ENCODE results near the gene NRAP.

Gene NRAP

DNA sequence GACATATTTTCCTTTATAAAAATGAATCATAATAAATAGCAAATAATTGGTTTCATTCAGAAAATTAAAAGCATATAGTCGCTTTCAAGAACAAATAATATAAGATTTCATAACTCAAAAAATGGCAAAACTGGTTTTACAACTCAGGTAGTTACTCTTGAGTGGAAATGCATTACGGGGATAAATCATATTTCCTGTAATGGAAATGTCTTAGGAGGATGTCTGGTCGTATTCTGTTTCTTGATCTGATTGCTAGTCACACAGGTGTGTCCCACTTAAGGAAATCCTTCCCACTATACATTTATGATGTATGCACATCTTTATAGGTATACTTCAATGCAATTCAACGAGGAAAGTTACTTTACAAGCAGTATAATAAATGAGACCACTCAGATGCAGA is 20.7 kb downstream of the NRAP start:
- no peak for DNase-seq (ENCODE audit: low read depth in 2 of 2, low spot score in 1 of 2)

DNA sequence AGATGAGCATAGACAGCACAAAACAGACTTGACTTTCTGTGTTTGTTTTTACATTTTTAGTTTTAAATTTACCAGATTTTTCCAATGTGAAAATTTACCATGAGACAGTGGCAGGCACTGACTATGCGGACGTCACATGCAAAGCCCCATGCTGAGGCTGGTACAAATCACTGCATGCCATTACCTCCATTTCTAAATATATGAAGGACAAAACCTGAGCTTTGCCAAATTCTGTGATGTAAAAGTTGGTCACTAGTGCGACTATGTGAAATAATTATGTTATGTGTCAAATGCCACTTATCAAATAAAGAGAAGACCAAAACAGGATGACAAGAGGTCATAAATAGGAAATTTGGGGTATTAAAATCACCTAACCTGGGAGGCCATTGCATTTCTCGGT is 22.1 kb downstream of the NRAP start:
- DNase-seq (ENCODE audit: low read depth in 2 of 2, low spot score in 1 of 2): no peak

DNA sequence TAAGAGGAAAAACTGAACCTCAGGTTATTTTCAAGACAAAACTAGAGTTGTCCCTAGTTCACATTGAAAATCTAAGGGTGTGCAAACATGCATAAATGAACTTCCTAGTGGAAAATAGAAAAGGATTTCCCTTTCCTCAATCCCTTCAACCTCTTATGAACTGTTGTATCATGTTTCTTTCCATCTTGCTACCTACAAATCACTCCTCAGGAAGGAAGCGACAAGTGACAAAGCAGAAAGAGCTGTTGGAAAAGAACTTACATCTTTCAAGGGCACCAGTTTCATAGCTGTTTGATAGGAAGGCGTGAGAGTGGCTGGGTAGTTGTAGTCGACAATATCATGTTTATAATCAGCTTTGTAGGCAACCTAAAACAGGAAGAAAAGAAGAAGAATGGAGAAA is 23.9 kb downstream of the NRAP start:
- DNase-seq (ENCODE audit: low read depth in 2 of 2, low spot score in 1 of 2): no peak

DNA sequence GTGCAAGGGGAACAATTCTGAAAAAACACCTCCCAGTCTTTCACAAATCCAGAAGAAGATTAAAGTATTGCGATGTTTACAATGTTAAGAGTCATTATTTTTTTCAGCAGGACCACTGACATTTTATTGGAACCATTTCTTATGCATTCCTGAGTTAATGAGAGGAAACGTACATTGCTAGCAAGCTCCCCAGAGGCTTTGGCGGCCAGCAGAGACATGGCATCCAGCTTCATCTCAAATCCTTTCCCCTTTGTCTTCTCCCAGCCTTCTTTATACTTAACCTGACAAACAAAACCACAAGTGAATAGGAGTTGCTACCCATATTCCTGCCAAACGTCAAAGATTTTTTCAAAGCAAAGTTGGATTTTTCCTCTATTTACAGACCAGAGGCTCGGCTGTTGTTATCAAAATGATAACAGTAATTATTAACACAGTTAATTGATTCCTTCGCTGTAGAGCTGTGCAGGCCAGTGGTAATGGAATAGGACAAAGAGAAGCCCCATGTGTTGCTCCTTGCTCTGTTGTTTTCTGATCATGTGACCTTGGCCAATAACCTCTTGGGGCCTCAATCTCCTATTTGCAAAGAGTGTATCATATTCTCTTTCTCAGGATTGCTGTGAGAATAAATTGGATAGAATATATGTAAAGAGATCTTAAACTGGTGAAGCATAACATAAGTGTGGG is 32.0 kb downstream of the NRAP start:
- no peak for DNase-seq (ENCODE audit: low read depth in 2 of 2, low spot score in 1 of 2)

DNA sequence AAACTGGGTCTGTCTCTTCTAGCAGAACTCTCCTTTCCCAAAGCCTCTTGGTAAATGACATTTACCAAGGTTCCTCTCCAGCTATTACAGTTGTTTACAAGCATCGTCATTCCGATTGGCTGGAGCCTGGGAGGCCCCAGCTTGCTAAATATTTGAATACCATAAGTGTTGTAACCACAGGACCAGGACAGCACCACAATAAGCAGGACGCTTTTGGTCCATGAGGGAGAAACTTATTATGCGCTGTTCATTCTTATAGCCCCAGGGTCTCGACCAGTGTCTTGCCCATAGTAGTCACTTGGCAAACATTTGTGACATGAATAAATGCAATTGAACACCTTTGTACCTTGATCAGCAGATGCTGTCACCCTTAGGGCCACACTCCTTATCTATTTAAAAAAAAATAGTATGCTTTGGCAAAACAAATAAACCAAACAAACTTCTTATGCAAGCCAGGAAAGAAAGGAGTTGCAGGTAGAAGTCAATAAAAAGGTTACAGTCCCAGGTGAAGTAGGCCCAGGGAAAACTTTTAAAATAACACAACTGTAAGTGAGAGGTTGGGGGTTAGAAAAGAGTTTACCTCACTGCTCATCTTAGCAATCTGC is 32.8 kb downstream of the NRAP start:
- DNase-seq (ENCODE audit: low read depth in 2 of 2, low spot score in 1 of 2): no peak

DNA sequence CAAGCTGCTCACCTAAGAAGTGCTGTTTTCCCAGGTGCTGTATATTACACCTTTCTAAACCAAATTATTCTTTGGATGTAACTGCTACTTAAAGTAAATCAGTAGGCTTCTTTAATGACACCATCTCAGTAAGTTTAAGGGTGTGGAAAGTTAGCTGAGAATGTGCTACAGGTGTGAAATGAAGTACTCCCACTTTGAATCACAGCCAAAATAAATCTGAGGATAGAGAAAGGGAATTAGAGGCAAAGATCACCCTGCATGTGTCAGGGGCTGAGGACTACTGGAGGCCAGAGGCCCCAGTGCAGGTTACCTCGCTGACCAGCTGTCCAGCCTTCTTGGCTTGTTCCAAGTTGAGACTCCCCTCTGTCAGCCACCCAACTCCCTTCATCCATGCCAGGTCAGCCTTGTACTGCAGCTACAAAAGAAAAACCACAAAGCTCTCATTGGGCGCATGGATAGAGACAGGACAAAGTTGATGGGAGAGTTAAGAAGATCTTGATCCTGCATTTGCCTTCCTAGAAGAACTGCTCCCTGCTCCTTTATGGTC is 35.2 kb downstream of the NRAP start:
- no peak for DNase-seq (ENCODE audit: low read depth in 2 of 2, low spot score in 1 of 2)

DNA sequence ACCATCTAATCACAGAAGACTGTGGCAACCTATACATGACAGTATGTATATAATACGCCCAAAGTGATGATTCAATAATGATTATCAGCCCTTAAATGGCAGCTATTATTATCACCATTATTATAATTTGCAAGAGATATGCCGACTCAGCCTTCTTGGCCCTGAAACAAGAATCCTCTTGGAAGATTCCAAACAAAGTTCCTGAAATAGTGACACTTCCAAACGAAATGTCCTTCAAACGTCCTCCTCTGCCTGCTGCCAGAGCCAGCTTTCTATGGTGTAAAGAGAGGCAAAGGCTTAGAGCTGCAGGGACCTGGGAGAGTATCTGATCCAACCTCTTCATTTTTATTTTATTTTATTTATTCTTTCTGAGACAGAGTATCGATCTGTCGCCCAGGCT is 36.0 kb downstream of the NRAP start:
- DNase-seq (ENCODE audit: low read depth in 2 of 2, low spot score in 1 of 2): no peak

DNA sequence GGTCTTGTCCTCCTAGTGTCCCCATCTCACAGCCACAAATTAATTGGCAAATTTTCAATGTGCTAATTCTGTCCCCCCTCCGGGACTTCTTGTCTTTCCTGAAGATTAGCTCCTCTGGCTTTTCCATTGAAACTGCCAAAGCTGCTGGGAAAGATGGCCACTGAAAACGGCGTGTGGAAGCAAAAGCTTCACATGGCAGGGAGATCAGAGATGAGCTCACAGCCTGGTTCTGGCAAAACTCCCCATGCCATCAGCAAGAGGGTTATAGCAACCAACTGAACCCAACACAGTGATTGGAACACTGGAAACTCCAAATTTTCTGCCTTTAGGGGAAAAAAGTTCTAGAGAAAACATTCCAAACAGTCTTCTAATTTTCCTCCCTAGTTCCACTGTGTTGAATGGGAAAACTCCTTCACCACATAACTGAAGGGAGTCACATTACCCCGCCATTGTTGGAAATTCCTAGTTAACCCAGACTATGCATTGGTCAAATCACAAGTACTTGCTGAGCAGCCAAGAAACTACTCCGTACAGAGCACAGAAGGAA is 37.0 kb downstream of the NRAP start:
- no peak for DNase-seq (ENCODE audit: low read depth in 2 of 2, low spot score in 1 of 2)

DNA sequence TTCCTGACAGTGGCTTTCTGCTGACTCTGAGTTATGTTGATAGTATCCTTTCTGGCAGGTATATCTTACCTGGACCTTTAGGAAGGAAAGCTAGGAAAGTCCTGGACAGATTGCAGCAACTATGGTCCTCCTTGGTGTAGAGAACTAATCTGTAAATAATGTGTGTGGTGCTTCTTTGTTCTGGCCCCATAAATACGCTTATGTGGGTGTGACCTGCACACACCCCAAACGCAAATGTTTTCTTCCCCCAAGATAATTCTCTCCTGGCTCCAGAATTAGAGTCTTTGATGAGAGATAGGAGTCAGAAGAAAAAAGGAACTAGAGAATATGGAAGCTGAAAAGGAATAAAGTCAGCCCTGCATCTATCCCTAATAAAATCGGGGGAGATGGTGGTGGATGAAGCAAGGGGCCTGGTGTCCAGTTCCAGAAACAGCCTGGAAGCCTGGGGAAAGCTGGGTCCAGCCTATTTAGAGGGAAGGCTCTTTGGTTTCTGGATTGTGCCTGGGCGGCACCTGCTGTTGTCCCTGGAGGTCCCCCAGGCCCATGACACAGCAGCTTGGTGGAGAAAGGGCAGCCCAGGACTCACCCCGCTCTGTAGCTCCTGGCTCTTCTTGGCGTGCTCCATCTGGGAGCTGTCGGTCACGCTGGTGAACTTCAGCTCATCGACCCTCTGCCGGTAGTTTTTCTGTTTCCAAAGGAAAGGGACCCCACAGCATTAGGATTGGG is 38.2 kb downstream of the NRAP start:
- DNase-seq (ENCODE audit: low read depth in 2 of 2, low spot score in 1 of 2): no peak

DNA sequence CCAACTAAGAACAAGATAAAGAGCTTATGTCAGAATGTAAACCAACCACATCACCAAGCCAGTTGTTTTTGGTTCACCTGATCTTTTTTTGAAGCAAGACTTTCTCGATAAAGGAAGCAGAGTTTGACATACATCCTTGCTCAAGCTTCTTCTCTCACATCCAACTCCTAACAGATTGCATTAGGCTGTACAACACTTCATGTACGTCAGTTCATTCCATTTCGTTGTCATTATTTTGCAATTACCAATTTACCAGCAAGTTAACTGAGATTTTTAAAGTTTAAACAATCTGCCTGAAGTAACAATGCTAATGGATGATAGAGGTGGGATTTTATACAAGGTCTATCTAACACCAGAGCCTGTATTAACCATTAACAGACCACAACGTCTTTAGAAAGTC is 41.0 kb downstream of the NRAP start:
- DNase-seq (ENCODE audit: low read depth in 2 of 2, low spot score in 1 of 2): no peak

DNA sequence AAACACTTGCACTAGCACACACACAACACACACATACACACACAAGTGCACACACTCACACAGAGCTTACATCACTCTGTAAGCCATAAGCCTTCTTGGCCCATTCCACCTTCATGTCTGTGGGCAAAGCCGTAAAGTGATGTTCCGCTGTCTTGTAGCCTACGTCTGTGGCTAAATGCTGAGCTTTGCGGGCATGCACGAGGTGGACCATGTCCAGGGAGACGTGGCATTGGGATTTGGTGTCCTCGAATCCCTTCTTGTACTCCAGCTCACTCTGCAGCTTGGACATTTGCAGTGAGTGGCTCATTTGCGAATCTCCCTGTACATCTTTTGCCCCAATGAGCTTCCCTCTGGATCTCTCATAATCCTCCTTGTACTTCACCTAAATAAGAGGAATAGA is 42.0 kb downstream of the NRAP start:
- no peak for DNase-seq (ENCODE audit: low read depth in 2 of 2, low spot score in 1 of 2)

DNA sequence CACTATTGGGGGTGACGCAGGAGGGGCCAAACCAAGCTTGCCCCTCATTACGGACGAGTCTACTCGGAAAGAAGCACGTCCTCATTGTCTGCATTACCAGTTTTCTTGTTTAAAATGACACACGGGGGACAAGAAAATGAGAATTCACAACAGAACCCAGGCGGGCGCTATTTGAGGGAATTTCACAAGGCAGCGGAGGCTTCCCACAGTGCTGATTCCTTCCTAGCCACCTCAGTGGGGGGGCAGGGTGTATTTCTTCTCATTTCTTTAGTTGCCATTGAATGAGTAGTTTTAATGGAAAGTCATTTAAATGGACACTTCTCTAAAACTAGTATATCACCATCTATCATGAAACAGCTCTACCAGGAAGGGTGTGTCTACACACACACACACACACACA is 42.9 kb downstream of the NRAP start:
- DNase-seq (ENCODE audit: low read depth in 2 of 2, low spot score in 1 of 2): no peak

DNA sequence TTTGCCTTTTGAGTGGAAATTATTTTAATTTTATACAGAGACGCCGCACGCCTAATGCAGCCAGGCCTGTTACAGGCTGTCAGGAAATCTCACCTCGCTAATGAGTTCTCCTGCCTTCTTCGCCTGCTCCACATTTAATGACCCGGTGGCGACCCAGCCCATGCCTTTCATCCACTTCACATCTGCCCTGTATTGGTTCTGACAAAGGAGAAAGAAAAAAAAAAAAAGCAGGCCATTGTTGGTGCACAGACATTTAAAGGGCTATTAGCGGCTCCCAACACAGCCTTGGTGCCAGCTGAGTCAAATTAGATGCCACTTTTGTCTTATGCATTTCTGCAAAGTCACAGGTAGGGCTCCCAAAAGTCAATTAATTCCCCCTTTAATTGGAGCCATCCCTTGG is 43.3 kb downstream of the NRAP start:
- DNase-seq (ENCODE audit: low read depth in 2 of 2, low spot score in 1 of 2): no peak

DNA sequence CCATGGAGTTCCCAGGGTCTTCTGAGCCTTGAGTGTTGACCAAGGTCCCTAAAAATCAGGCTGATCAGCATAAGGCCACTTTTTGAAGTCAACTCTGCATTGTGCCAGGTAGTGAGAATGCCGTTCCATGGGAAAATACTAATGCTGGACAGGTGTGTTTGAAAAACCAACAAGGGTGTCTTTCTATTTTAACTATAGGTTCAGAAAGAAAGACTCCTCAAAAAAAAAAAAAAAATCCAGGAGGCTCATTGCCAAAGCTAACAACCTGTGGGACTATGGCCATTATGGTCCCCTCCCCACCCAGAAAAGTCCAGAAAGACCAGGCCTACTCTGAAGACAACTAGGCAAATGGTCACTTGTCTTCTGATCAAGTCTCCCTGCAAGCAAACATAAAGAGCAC is 44.4 kb downstream of the NRAP start:
- DNase-seq (ENCODE audit: low read depth in 2 of 2, low spot score in 1 of 2): no peak

DNA sequence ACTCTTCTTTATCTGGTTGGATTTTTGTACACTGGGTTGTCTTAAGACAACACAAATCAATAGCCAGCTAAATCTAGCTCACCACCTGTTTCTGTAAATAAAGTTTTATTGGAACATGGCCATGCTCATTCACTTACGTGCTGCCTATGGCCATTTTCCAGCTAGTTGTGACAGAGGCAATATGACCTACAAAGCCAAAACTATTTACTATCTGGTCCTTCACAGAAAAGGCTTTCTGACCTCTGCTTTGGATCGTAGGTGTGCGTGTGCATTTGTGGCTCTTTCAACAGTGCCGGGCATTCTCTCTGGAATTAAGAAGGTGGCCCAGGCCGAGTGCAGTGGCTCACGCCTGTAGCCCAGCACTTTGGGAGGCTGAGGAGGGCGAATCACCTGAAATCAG is 45.5 kb downstream of the NRAP start:
- DNase-seq (ENCODE audit: low read depth in 2 of 2, low spot score in 1 of 2): no peak

DNA sequence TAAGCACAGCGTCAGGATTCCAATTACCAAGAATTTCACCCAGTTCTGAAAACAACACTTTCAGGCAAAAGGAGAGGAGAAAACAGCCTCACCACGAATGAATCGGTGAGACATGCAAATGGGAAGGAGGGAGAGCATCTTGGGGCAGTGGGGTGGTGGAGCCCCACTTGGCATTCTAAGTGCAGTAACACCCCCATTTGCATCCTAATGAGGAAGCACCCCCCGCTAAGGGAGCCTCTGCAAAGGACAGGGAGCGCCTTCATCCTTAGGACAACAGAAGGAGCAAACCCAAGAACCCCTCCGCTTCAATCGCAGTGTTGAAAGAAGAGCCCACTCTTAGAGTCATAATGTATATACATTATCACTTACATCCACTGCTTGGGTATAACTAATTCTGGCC is 46.8 kb downstream of the NRAP start:
- no peak for DNase-seq (ENCODE audit: low read depth in 2 of 2, low spot score in 1 of 2)

DNA sequence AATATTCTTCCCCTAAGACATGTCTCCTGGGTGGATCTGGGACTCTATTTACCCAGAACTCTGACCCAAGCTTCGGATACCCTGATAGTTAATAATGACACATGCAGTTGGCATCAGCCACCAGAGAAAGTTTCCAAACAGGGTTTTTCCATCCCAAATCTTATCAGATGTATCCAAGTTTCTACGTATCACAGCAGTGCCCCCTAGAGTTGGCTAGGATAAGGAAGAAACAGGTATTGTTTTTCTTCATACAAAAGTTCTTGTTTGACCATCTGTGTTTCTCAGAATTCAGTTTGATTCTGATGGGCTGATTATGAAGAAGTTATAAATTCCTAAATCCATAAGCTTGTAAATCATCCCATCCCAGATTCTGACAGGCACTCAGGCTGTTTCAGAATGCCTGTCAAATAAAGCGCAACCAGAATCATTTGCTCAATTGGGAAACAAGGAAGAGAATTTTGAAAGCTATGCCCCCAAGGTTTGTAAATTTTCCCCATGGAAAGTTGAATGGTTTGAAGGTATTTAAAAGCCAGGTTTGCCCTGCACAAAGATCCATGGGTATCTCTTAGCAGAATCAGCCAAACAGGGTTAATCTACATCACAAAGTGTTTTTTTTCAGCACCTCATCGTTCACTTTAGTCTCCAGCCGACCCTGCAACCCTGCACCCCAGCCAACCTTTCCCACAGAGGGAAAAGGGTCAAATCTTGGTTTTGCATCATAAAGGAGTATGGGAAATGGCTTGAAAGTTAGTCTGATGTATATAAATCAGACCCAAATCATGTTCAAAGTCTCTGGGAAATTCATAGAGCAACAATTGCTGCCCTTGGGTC is 47.4 kb downstream of the NRAP start:
- no peak for DNase-seq (ENCODE audit: low read depth in 2 of 2, low spot score in 1 of 2)

DNA sequence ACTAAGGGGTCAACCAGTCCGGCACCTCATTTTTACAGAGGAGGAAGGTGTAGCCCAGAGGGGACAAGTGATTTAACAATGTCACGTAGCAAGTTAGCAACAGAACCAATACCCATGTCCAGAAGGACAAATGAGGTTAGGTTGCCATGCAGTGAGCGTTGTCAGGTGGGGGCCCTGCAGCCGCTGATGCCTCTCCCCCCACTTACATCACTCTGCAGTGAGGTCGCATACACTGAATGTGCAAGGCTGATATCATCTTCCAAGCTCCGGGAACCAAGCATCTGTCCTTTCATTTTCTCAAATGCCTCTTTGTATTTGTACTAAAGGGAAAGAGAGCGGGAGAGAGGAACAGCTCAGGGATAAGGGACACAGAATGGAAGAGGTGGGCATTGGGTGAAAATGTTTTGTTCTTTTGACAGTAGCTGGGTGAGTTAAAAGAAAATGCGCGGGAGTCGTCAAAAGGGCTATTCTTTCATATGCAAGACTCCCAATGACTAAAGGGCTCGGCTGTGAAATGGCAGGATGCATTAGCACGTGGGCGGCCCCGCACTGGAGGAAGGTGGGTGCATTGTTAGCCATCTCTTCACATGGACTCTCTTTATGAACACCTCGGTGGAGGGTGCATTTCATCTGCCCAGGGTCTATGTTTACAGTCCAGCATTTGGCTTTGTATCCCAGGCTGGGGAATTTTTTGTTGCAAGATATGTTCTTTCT is 49.7 kb downstream of the NRAP start:
- no peak for DNase-seq (ENCODE audit: low read depth in 2 of 2, low spot score in 1 of 2)

DNA sequence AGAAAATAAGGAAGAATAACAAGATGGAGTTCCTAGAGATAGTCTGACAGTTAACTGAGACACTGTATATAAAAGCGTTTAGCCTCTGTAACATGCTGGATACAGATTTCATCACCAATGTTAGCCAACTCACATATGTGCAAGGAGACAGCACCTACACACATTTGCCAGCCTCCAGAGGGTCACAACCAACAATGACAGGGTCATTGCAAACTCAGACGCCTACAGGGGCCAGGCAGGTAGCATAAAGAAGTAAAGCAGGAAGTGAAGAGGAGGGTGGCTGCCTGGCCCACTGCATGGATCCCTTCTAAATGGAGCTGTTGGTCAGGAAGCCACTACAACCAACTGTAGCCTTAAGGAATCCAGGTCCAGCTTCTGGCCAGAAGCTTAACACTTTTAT is 50.4 kb downstream of the NRAP start:
- no peak for DNase-seq (ENCODE audit: low read depth in 2 of 2, low spot score in 1 of 2)

DNA sequence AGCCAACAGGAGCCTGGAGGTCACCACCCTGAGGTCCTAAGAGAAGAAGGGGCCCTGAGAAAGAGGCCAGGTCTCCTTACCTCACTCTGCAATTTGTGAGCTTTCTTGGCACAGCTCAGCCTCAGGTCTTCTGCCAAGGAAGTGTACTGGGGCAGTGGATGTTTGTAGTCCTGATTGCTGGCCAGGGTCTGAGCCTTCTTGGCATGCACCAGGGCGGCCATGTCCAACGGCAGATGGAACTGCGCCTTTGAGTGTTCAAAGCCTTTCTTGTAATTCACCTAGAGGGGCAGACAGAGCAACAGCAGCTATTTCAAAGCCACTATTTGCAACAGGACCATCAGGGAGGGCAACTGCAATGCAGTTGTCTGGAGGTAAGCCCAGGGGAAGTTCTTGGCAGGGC is 51.7 kb downstream of the NRAP start:
- no peak for DNase-seq (ENCODE audit: low read depth in 2 of 2, low spot score in 1 of 2)
